Measurements from ENCODE around the gene RNF20. TPM values are rescaled to one million over a fixed set of nuclear protein-coding genes. Genes with fewer than 3 reads are reported as not detected.
"Not testable (repeated sequence)": the region's sequence is repeated elsewhere in the genome, so short reads cannot be mapped to it uniquely, and the experiment has no call there.

The RNF20 gene
- total and polyA plus RNA-seq, 2 of the 4 experiments (the other 2 are of a cell fraction): 13.7 to 21.3 TPM

- H3K27me3 ChIP-seq (ENCODE audit: control insufficient read depth, insufficient read depth, low read length); H4K5ac ChIP-seq (ENCODE audit: low read depth, low read length); H2BK15ac ChIP-seq (ENCODE audit: low read depth, low read length); H3K36me3 ChIP-seq (ENCODE audit: control insufficient read depth, insufficient read depth, low read length); H3K4ac ChIP-seq (ENCODE audit: low read depth, low read length); H3K27ac ChIP-seq (ENCODE audit: insufficient read depth, low read length); H3K9me3 ChIP-seq (ENCODE audit: control insufficient read depth, insufficient read depth, low read length); in situ Hi-C loops (cut with MboI; ENCODE audit: low sequenced_read_pairs); H2AFZ ChIP-seq (replicated peaks; ENCODE audit: low read length, poor library complexity); H3K18ac ChIP-seq (ENCODE audit: low read depth, low read length); dilution Hi-C loops (cut with HindIII; ENCODE audit: low sequenced_read_pairs, unreplicated experiment); H2BK120ac ChIP-seq (ENCODE audit: low read depth, low read length); H4K91ac ChIP-seq (ENCODE audit: insufficient read depth, low read depth, low read length); H4K8ac ChIP-seq (ENCODE audit: low read depth in 2 of 2, low read length in 2 of 2); intact Hi-C loops (cut with micrococcal nuclease); H3K79me1 ChIP-seq (ENCODE audit: low read depth in 1 of 2, low read length in 2 of 2); H2AK5ac ChIP-seq (ENCODE audit: low read depth, low read length); POLR2A ChIA-PET (ENCODE audit: unreplicated experiment); H3K56ac ChIP-seq (ENCODE audit: extremely low read depth, insufficient read depth, low read length); H3K9me1 ChIP-seq (ENCODE audit: insufficient read depth, low read length); CTCF ChIA-PET; H3K4me3 ChIP-seq (ENCODE audit: insufficient read depth, low read depth, low read length); H3K4me2 ChIP-seq (ENCODE audit: low read depth, low read length); H3K23ac ChIP-seq (ENCODE audit: low read depth, low read length); H4K20me1 ChIP-seq (ENCODE audit: insufficient read depth, low read length); H3K4me1 ChIP-seq (ENCODE audit: control insufficient read depth, insufficient read depth, low read length); H2AK9ac ChIP-seq (replicated peaks; ENCODE audit: low read depth, low read length, poor library complexity); H3K14ac ChIP-seq (replicated peaks; ENCODE audit: low read depth, low read length); H2BK5ac ChIP-seq (ENCODE audit: low read depth, low read length, poor library complexity, severe bottlenecking); BruUV-seq (replicated peaks); H3K9ac ChIP-seq (ENCODE audit: low read depth, low read length); H2BK20ac ChIP-seq (ENCODE audit: low read depth, low read length): not testable (repeated sequence)
- WGBS, 2 experiments (ENCODE audit: extremely low coverage in 2 of 2, insufficient read length in 1 of 2): no CpG with 5 or more reads among the region's 6 CpGs
- TF ChIP-seq NFE2L2 (IDR thresholded peaks at IDR 0.05; ENCODE audit: low read depth, low read length): peak; percentile 55
- peak; percentile 57; the same call in 1 of the 2 replicates for TF ChIP-seq FOS (IDR thresholded peaks at IDR 0.05; ENCODE audit: low read depth, low read length)
- TF ChIP-seq MAFK (IDR thresholded peaks at IDR 0.05; ENCODE audit: low read depth, low read length): peak; percentile 12; the same call in 1 of the 2 replicates
- DNase-seq: peak; percentile 80
- peak; percentile 86 for ATAC-seq (ENCODE audit: low read depth)
Measured at GRCh38 chr9:101590074-101590473, 56.4 kb downstream of the RNF20 start.

All from IMR-90 (cell line).